NCI-H774 (cell line): ENCODE data around the gene DIPK1A.

Source experiments
- DNase-seq: peaks from one replicate; lab custom pipeline; 2025; lab: John Stamatoyannopoulos, UW

The DIPK1A gene

GRCh38 chr1:92842082-92843045, 118.9 kb downstream of the DIPK1A start:
- no peak for DNase-seq

- DNase-seq: no peak
These were observed 120.7 kb downstream of the DIPK1A start for GRCh38 chr1:92840600-92840999.

- DNase-seq: no peak
These were observed 121.8 kb downstream of the DIPK1A start for GRCh38 chr1:92839442-92839841.

DNA sequence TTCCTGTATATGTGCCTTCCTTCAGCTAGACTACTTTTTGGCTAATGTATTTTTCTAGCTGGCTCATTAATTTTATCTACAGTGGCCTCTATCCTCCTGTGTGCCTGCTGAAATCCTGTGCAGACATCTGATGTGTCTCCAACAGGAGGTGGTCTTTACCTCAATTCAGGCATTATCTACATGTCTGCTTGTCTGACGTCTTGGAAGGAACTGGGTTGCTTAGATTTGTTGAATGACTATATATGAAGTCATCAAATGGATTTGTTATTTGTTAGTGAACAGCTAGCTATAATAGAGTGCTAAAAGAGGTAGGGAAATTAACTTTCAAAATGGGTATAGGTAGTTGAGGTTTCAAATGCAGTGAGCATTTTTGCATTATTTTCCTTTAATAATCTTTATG, 122.7 kb downstream of the DIPK1A start:
- no peak for DNase-seq

DNA sequence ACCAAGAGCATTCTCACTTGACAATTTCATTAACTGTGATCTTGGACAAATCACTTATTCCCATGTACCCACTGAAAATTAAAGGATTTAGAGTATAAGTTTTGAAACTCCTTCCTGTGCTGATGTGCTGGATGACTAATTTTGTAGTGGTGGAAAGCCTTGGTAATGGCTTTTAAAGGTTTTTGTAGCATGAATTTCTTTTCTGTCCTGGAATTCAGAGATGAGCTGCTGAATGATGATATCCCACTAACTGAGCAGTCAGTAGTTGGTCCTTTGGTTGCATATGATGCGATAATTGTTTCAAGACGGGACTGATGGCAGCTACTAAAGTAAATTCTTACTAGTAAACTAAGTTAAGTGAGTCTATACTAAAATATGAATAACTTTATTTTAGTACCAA, 124.2 kb downstream of the DIPK1A start:
- no peak for DNase-seq

GRCh38 chr1:92834617-92835016, 126.6 kb downstream of the DIPK1A start:
- DNase-seq: no peak

GRCh38 chr1:92833840-92834239, 127.4 kb downstream of the DIPK1A start:
- DNase-seq: no peak

- DNase-seq: no peak
These were observed 128.6 kb downstream of the DIPK1A start for GRCh38 chr1:92832537-92833114.

DNA sequence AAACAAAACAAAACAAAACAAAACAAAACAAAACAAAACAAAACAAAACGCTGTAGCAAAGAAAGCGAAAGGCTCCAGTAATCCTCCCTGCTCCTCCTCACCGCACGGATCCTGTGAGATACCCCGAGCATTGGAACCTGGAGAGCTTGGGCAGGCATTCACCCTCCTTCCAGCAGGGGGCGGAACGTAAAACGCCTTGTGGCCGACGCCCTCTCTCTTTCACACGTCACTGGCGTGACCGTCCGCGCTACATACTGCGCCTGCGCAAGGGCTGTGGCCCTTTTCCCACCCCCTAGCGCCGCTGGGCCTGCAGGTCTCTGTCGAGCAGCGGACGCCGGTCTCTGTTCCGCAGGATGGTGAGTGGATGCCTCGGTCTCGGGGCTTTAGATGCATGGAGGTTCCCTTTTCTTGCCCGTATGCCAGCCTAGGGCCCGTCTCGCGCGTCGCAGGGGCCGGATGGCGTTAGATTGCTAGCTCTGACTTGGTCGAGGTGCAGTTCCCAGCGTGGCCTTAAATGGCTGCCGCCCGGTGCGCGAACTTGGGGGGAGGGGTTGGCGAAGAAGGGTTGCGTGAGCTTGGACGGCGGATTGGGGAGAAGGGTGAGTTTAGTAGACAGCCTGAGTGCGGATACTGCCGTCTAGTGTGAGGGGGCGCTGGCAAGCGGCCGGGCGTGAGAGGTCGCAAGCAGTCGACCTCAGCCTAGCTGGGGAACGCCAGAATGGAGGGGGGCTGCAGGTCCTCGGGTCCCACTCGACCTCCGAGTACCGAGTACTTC, 129.3 kb downstream of the DIPK1A start, which contains the start of gene RPL5:
RPL5 (plus strand) TSS at position 279 of the 775 bp plus-strand sequence; CDS start at position 354, 75 bp downstream.
- DNase-seq: peak; percentile 96

DNA sequence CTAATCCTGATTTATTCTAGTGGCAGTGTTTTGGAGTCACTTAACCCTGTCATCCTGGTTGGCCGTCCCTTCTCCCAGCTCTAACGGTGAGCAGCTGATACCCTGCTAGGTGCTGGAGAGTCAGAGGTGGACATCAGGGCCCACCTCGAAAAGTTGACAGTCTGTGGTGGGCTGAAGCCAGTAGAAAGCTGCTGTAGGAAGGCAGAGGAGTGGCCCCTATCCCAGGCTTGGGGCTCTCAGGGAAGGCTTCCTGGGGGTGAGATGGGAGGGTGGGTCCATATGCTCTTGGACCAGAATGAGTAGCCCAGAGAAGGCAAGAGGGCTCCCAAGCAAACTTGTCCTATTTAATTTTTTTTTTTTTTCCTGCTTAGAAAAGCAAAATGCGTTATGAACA, 129.9 kb downstream of the DIPK1A start:
- no peak for DNase-seq

- no peak for DNase-seq
These were observed 134.5 kb downstream of the DIPK1A start for GRCh38 chr1:92826792-92827191.

DNA sequence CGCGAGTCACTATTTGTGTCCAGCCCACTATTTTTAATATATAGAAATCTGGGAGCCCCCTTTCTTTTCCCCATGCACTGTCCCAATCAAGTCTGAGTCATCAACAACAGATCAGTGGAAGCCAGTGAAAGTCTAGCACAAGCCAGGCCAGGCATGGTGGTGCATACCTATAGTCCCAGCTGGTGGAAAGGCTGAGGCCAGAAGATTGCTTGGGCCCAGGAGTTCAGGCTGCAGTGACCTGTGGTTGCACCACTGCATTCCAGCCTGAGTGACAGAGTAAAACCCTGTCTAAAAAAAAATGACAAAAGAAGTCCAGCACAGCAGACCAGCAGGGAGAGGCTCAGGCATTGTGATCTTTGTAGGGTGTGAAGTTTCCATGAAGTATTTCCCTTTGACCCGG, 138.4 kb downstream of the DIPK1A start:
- no peak for DNase-seq

GRCh38 chr1:92820551-92820950, 140.7 kb downstream of the DIPK1A start:
- DNase-seq: no peak

DNA sequence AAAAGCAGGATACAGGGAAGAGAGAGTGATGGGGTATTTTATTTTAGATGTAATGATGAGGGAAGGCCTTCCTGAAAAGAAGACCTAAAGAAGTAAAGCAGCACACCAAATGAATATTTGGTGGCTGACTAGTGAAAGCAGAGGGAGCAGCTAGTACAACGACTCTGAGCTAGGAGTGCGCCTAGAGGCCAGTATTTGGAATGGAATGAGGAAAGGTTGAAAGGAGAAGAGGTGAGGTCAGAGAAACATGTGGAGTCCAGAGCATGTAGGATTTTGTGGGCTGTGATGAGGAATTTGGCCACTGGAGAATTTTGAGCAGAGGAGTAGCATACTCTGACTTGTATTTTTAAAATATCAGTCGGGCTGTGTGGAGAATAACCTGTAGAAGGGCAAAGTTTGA, 141.2 kb downstream of the DIPK1A start:
- no peak for DNase-seq

- DNase-seq: no peak
These were observed 143.1 kb downstream of the DIPK1A start for GRCh38 chr1:92817986-92818764.

GRCh38 chr1:92817137-92817697, 144.0 kb downstream of the DIPK1A start:
- no peak for DNase-seq

- DNase-seq: no peak
These were observed 144.5 kb downstream of the DIPK1A start for GRCh38 chr1:92816732-92817131.

- no peak for DNase-seq
These were observed 152.9 kb downstream of the DIPK1A start for GRCh38 chr1:92808381-92808780.

DNA sequence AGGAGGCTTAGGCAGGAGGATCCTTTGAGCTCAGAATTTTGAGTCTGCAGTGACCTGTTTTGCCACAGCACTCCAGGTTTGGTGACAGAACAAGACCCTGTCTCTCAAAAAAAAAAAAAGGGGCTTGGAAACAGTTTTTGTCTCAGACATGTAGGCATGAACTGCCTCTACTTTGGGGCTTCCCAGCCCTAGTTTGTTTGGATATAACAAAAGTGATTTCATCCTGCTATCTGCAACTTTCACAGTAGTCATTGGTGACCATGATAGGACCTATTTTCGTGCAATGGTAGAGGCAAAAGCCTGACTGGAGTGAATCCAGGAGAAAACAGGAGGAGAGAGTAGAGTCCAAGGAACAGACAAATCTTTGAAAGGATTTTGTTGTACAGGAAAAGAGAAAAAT, 156.0 kb downstream of the DIPK1A start:
- DNase-seq: no peak

GRCh38 chr1:92804721-92805201, 156.5 kb downstream of the DIPK1A start:
- DNase-seq: peak; percentile 12
